Breast epithelium (tissue), 3 donors: ENCODE measurements around the gene BBLN.

Experiments used
- POLR2A ChIP-seq: fragments of 450-650 bp; IDR thresholded peaks from one replicate; pipeline ENCODE4 v1.6.1; 2016; ENCODE audit warnings: antibody characterized with exemption, mild to moderate bottlenecking, moderate library complexity
- TF ChIP-seq, protein P1 (sequence below), 3 donors: fragments of 450-650 bp; IDR thresholded peaks; one replicate each; pipeline ENCODE4 v1.5.1; 2016 to 2017; ENCODE audit warnings: antibody characterized with exemption in 3 of 3, mild to moderate bottlenecking in 3 of 3, moderate library complexity in 3 of 3

DNA sequence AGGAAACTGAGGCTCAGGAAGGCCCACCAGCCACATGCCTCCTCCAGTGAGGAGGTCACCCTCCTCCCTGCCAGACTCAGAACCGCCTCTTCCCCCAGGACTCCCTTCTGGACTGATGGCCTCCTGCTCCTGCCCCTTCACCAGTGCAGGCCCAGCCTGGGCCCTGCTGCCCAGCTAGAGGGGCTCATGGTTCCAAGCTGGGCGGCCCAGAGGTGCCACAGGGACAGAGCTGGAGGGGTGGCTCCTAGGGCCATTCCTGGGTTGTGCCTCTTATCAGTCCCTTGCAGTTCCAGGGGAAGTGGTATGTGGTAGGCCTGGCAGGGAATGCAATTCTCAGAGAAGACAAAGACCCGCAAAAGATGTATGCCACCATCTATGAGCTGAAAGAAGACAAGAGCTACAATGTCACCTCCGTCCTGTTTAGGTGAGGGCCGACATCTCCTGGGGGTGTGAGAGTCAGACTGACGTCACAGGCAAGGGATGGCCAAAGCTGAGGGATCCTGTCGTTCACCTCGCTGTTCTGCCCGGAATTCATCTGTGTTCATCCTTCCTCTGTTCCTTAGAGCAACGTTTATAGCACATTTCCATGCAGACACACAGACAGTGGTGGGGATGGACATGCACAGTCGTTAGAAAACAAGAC is 10.0 kb upstream of the BBLN start:
- TF ChIP-seq, protein P1, sequence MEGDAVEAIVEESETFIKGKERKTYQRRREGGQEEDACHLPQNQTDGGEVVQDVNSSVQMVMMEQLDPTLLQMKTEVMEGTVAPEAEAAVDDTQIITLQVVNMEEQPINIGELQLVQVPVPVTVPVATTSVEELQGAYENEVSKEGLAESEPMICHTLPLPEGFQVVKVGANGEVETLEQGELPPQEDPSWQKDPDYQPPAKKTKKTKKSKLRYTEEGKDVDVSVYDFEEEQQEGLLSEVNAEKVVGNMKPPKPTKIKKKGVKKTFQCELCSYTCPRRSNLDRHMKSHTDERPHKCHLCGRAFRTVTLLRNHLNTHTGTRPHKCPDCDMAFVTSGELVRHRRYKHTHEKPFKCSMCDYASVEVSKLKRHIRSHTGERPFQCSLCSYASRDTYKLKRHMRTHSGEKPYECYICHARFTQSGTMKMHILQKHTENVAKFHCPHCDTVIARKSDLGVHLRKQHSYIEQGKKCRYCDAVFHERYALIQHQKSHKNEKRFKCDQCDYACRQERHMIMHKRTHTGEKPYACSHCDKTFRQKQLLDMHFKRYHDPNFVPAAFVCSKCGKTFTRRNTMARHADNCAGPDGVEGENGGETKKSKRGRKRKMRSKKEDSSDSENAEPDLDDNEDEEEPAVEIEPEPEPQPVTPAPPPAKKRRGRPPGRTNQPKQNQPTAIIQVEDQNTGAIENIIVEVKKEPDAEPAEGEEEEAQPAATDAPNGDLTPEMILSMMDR (IDR thresholded peaks at IDR 0.05), result no peak
- TF ChIP-seq POLR2A, result no peak
